Left cardiac atrium (tissue), 4 donors: ENCODE results near the gene LEMD1. TPM values are rescaled to one million over a fixed set of nuclear protein-coding genes. Genes with fewer than 3 reads are reported as not detected.
A peak's percentile ranks its signal among the peaks of the same experiment; 100 is the strongest.

Experiments used
- ATAC-seq, 2 donors: fragments of 200-7000 bp; cut with Tn5 transposase; one replicate each; pipeline ENCODE4 v1.9.1; 2020; ENCODE audit warnings: mild to moderate bottlenecking in 2 of 2, moderate library complexity in 2 of 2
- DNase-seq: peaks from one replicate; pipeline ENCODE4 v3.0.0-alpha.2; 2020
- intact Hi-C, 2 donors: fragments of 100-400 bp; cut with DNase I; formaldehyde crosslinking; loops; one replicate each; pipeline versions ENCODE4 v1.14.1 to v1.15.1; 2022 to 2023
- long read RNA-seq: library from polyadenylated mRNA; unstranded; transcript quantifications from one replicate; pipeline ENCODE4 v2.0.0, GENCODE V29; 2021
- total RNA-seq, 2 donors: library from RNA; stranded (reverse); fragmentation: NEBNext Ultra II Directional; extraction: Animal tissue kit (Norgen Biotek cat#: 25700); gene quantifications; one replicate each; pipeline ENCODE4 v1.2.1, GENCODE V29; 2021
- donor health status: DM: no; HTN: yes; CAD: no.
- donor health status: DM: no; HTN: yes; CAD: no; lungs with severe emphysema.
- donor health status: DM: yes; HTN: yes; CAD: no.
- donor health status: Dilated cardiomyopathy.

LEMD1 gene
- total RNA-seq, result not detected
- long read RNA-seq, partial matches to known transcripts, result 0 of 1 reads
- long read RNA-seq, other reads (novel, unspliced or antisense), result 1 of 1 reads

GRCh38 chr1:205421798-205422197, at the start of gene LEMD1:
TSS of gene LEMD1 (minus strand) at chr1:205422056. CDS start at chr1:205420536, 1,520 bp downstream.
- intact Hi-C loops, result no loop called here
- peak; percentile 45 to 50 for ATAC-seq

GRCh38 chr1:205470131-205470530, 48.3 kb upstream of the LEMD1 start:
- no peak for ATAC-seq
- intact Hi-C loops, result no loop called here

More at GRCh38 chr1:205421798-205422197, at the start of gene LEMD1:
- DNase-seq, result no peak

GRCh38 chr1:205466595-205467220, 44.9 kb upstream of the LEMD1 start:
- no peak for ATAC-seq
- intact Hi-C loops, result no loop called here

More at GRCh38 chr1:205470131-205470530, 48.3 kb upstream of the LEMD1 start:
- DNase-seq, result no peak

GRCh38 chr1:205465392-205465791, 43.5 kb upstream of the LEMD1 start:
- ATAC-seq (no peak), DNase-seq (no peak)
- intact Hi-C loops, result no loop called here

More at GRCh38 chr1:205466595-205467220, 44.9 kb upstream of the LEMD1 start:
- DNase-seq, result no peak

- DNase-seq, result no peak
- peak; percentile 72 to 74 for ATAC-seq
- intact Hi-C loops, result no loop called here
Observed at GRCh38 chr1:205458777-205459566, 37.1 kb upstream of the LEMD1 start.

- ATAC-seq (peak in 1 of 2 donors; percentile 31), DNase-seq (no peak)
- intact Hi-C loops, result no loop called here
Observed at GRCh38 chr1:205456868-205457745, 35.3 kb upstream of the LEMD1 start.

GRCh38 chr1:205456383-205456867, 34.6 kb upstream of the LEMD1 start:
- DNase-seq (no peak), ATAC-seq (no peak)
- intact Hi-C loops, result no loop called here

GRCh38 chr1:205455581-205456382, 33.9 kb upstream of the LEMD1 start, which contains the start of gene BLACAT1:
TSS of gene BLACAT1 (minus strand) at chr1:205456045.
- no peak for ATAC-seq
- no peak for DNase-seq
- intact Hi-C loops, result no loop called here

GRCh38 chr1:205454903-205455335, 33.1 kb upstream of the LEMD1 start:
- ATAC-seq (no peak), DNase-seq (no peak)
- intact Hi-C loops, result no loop called here

GRCh38 chr1:205453466-205453865, 31.6 kb upstream of the LEMD1 start:
- ATAC-seq, result no peak
- intact Hi-C loops, result no loop called here
- DNase-seq, result no peak

- ATAC-seq, result no peak
- no peak for DNase-seq
- intact Hi-C loops, result no loop called here
Observed at GRCh38 chr1:205452933-205453332, 31.1 kb upstream of the LEMD1 start.

GRCh38 chr1:205452364-205452763, 30.5 kb upstream of the LEMD1 start:
- intact Hi-C loops, result no loop called here
- DNase-seq (no peak), ATAC-seq (no peak)

GRCh38 chr1:205451759-205452164, 29.9 kb upstream of the LEMD1 start:
- ATAC-seq, result no peak
- DNase-seq, result no peak
- intact Hi-C loops, result no loop called here

- no peak for ATAC-seq
- DNase-seq, result no peak
- intact Hi-C loops, result no loop called here
Observed at GRCh38 chr1:205451202-205451601, 29.3 kb upstream of the LEMD1 start.

GRCh38 chr1:205450448-205450847, 28.6 kb upstream of the LEMD1 start:
- ATAC-seq (no peak), DNase-seq (no peak)
- intact Hi-C loops, result no loop called here

- peak; percentile 3 to 87 for ATAC-seq
- peak; percentile 34 for DNase-seq
- intact Hi-C loops, result no loop called here
Observed at GRCh38 chr1:205449750-205450443, 28.0 kb upstream of the LEMD1 start.

- no peak for DNase-seq
- no peak for ATAC-seq
- intact Hi-C loops, result no loop called here
Observed at GRCh38 chr1:205449254-205449749, 27.4 kb upstream of the LEMD1 start.
